Endothelial cell of umbilical vein (primary cell): ENCODE results near the gene TPR.

Source experiments
- CTCF ChIP-seq, 2 donors: IDR thresholded peaks; 1 replicate in 1 of 2; 2 replicates in 1 of 2; pipeline ENCODE4 v1.5.1; 2011; ENCODE audit warnings: low read length in 2 of 2, mild to moderate bottlenecking in 2 of 2, moderate library complexity in 2 of 2, control low read depth in 1 of 2, inconsistent platforms in 1 of 2, low read depth in 1 of 2; ENCODE audit not compliant: insufficient read depth in 1 of 2; ENCODE audit errors: extremely low read depth in 1 of 2
- FOS ChIP-seq: IDR thresholded peaks from 2 replicates; pipeline ENCODE4 v1.6.1; 2011; ENCODE audit warnings: mild to moderate bottlenecking, low read length, moderate library complexity, borderline replicate concordance; ENCODE audit not compliant: insufficient read depth

GRCh38 chr1:186375152-186375928 is at the start of gene TPR, which contains the start of gene ODR4:
- TF ChIP-seq CTCF (IDR thresholded peaks at IDR 0.05; ENCODE audit: extremely low read depth in 1 of 2, insufficient read depth in 1 of 2, low read depth in 1 of 2, low read length in 2 of 2): peak; percentile 90 to 98
- peak; percentile 8 for TF ChIP-seq FOS
